GM12891 (cell line): ENCODE results near the gene EEF2K.

Experiments
- PAX5 ChIP-seq: IDR thresholded peaks from 2 replicates; pipeline ENCODE4 v1.6.1; 2011; ENCODE audit warnings: low read length, moderate library complexity, mild to moderate bottlenecking; ENCODE audit not compliant: insufficient read depth, severe bottlenecking
- POLR2A ChIP-seq: IDR thresholded peaks from 2 replicates; pipeline ENCODE4 v1.6.1; 2011; ENCODE audit warnings: low read depth, low read length, control low read depth
- POLR2AphosphoS5 ChIP-seq: IDR thresholded peaks from 2 replicates; pipeline ENCODE4 v1.6.1; 2011; ENCODE audit warnings: low read depth, low read length, control low read depth
- POU2F2 ChIP-seq: IDR thresholded peaks from 2 replicates; pipeline ENCODE4 v1.6.1; 2011; ENCODE audit warnings: low read depth, mild to moderate bottlenecking, control low read depth, low read length, moderate library complexity
- SPI1 ChIP-seq: IDR thresholded peaks from 2 replicates; pipeline ENCODE4 v1.6.1; 2011; ENCODE audit warnings: low read depth, low read length, control low read depth
- TAF1 ChIP-seq: IDR thresholded peaks from 2 replicates; pipeline ENCODE4 v1.6.1; 2011; ENCODE audit warnings: low read depth, low read length, control low read depth

DNA sequence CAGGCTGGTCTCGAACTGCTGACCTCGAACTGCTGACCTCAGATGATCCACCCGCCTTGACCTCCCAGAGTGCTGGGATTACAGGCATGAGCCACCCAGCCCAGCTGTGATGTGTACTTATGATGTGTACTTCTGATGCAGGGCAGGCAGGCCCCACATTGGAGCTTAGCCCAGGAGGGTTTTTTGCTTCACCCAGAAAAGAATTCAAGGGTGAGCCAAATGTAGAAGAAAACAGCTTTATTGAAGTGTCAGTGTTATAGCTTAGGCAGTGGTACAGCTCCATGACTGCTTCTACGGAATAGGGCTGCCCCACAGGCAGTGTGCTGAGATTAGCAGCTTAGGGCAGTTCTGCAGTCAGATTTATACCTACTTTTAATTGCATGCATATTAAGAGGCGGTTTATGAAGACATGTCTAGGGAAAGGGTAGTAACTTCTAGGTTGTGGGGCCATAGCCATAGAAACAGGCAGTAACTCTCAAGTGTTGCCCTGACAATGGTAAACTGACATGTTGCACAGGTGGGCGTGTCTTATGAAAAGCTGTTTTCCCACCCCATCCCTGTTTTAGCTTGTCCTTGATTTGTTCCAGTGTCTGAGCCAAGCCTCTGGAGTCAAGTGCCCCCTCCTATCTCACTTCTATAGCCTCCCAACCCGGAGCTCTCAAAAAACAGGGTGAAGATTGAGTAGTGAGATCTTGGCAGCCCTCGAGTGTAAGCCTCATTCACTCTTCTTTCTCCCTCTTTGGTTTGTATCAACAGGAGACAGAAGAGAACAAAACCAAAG lies 67.0 kb downstream of the EEF2K start:
- no peak for TF ChIP-seq POLR2AphosphoS5
- no peak for TF ChIP-seq POLR2A
- no peak for TF ChIP-seq TAF1
- no peak for TF ChIP-seq POU2F2
- TF ChIP-seq PAX5, result no peak
- no peak for TF ChIP-seq SPI1
